Measurements from ENCODE around the gene DECR2.

DNA sequence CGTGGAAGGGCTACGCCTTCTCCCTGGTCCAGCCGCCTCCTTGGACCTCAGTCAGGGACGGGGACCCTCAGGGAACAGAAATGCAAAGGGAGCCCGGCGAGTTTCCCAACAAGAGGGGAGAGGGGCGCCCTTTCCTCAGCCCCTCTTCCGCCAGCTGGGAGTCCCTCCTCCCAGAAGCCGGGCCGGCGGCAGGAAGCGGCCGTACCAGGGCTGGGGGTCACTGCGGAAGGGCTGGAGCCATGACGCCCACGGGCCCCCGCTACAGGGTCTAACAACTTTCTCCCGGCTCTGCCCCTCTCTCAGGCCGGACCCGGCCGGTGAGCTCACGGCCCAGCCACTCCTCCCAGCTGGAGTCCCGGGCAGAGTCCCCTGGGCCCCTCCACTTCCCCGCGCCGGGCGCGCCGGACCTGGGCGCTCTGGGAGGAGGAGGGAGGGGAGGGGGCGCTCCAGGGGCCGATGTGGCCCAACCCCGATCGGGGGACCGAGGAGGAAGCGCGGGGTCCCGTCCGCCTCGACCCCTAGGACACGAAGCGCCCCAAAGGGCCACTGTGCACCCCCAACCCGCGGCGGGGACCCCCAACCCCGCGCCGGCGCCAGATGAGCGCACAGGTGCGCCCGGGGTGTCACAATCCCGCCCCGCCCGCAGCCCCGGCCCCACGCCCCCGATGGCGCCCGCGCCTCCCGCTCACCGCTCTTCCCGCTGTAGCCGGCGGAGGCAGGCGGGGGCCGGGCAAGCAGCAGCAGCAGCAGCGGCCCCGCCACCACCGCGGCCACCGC is 20.5 kb upstream of the DECR2 start:
- TF ChIP-seq, protein P1, sequence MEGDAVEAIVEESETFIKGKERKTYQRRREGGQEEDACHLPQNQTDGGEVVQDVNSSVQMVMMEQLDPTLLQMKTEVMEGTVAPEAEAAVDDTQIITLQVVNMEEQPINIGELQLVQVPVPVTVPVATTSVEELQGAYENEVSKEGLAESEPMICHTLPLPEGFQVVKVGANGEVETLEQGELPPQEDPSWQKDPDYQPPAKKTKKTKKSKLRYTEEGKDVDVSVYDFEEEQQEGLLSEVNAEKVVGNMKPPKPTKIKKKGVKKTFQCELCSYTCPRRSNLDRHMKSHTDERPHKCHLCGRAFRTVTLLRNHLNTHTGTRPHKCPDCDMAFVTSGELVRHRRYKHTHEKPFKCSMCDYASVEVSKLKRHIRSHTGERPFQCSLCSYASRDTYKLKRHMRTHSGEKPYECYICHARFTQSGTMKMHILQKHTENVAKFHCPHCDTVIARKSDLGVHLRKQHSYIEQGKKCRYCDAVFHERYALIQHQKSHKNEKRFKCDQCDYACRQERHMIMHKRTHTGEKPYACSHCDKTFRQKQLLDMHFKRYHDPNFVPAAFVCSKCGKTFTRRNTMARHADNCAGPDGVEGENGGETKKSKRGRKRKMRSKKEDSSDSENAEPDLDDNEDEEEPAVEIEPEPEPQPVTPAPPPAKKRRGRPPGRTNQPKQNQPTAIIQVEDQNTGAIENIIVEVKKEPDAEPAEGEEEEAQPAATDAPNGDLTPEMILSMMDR (conservative IDR thresholded peaks at IDR 0.05 in 1 of 2, IDR thresholded peaks at IDR 0.05 in 1 of 2; ENCODE audit: low read depth in 1 of 2, low read length in 2 of 2) = no peak
- no peak for TF ChIP-seq EZH2 (IDR thresholded peaks at IDR 0.05; ENCODE audit: low read length, missing control alignments)
